Stimulated activated CD4-positive, alpha-beta T cell treated with anti-CD3 and anti-CD28 coated beads, Interleukin-4, amount 100 ng/mL, for 24 hours (primary cell): ENCODE data around the gene CACNA1G.
A peak's percentile ranks its signal among the peaks of the same experiment; 100 is the strongest.

Source experiments
- DNase-seq: peaks from one replicate; pipeline ENCODE4 v3.0.0-alpha.2; 2020

CACNA1G gene

DNA sequence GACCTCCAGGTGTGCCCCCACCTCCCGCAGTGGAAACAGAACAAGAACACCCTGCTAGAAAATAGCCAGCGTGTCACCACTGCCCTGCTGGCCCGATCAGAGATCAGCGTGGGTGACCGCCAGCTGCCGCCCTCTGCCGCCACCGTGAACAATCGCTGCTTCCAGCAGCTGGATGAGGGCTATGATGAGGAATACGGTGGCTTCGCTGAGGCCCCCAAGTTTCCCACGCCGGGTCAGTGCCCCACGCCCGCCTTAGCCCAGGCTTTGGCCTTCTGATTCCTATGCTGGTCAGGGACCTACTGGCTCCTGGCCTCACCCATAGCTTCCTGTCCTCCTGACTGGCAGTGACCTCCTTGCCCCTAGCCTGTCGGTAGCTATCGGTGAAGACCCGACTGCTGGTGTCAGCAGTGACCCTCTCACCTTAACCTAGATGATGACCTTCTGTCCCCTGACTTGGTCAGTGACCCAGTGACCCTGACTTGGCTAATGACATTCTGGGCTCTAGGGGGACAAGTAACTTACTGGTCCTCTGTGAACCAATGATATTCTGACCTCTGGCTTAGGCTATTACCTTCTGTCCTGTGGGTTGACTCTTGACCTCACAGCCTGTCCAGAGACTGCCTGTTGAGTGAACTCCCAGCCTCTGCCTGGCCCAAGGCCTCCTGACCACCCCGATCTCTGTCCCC, 11.1 kb upstream of the CACNA1G start:
- no peak for DNase-seq

DNA sequence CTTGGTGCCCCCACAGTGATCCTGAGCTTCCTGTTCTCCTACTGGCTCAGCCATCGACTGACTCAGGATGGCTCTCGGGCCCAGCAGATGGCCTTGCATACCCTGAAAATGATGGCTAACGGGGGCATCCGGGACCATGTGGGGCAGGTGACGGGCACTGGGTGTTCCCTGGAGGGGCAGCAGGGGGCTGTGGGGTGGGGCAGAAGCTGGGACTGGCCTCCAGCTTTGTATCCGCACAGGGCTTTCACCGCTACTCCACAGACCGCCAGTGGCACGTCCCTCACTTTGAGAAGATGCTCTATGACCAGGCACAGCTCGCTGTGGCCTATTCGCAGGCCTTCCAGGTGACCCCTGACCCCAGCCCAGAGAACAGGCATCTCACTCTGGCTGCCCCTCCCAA, 10.5 kb upstream of the CACNA1G start:
- no peak for DNase-seq

DNA sequence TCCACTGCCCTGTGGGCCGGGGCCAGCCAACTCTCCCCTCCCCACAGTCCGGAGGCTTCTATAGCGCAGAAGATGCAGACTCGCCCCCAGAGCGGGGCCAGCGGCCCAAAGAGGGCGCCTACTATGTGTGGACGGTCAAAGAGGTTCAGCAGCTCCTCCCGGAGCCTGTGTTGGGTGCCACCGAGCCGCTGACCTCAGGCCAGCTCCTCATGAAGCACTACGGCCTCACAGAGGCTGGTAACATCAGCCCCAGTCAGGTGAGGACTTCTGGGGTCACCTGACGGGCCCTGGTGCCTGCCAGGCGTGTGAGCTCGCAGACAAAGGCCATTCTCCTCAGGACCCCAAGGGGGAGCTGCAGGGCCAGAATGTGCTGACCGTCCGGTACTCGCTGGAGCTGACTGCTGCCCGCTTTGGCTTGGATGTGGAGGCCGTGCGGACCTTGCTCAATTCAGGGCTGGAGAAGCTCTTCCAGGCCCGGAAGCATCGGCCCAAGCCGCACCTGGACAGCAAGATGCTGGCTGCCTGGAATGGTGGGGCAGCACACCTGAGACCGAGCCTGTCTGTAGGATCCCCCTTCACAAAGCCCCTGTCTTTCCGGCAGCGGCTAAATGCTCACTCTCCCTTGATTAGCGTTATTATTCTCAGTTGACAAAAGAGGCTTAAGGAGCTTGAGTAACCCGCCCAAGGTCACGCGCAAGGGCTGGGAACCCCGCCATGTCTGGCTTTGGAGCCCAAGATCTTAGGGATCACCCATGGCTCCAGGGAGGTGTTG, 9.7 kb upstream of the CACNA1G start:
- no peak for DNase-seq

DNA sequence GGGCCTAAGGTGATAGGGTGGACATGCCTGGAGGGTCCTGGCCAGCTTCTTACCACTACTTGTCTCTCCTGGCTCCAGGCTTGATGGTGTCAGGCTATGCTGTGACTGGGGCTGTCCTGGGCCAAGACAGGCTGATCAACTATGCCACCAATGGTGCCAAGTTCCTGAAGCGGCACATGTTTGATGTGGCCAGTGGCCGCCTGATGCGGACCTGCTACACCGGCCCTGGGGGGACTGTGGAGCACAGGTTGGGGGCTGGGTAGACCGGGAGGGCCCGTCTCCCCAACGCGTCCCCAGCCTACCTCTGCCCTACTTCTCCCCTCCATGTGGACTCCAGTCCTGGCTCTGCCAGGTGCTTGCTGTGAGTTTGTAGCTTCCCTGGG, 9.1 kb upstream of the CACNA1G start:
- DNase-seq = no peak

GRCh38 chr17:50551884-50552283, 8.6 kb upstream of the CACNA1G start:
- no peak for DNase-seq

GRCh38 chr17:50554201-50554600, 6.3 kb upstream of the CACNA1G start:
- DNase-seq = no peak

DNA sequence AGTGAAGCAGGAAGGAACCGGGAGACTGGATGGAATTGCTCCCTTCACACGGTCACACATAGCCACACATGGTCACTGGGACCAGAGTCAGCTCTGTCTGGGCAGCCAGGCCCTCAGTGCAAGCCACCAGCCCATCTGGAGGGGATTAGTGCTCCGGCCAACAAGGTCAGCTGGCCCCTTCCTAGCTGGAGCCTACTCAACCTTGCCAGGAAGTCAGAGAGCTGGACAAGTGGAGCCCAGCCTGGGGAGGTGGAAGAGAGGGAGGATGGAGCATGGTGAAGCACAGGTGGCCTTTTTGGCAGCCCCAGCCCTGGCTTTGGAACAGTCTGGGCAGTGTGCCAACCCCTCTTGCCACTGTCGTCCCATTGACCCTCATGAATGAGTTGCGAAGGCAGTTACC, 3.7 kb upstream of the CACNA1G start:
- no peak for DNase-seq

DNA sequence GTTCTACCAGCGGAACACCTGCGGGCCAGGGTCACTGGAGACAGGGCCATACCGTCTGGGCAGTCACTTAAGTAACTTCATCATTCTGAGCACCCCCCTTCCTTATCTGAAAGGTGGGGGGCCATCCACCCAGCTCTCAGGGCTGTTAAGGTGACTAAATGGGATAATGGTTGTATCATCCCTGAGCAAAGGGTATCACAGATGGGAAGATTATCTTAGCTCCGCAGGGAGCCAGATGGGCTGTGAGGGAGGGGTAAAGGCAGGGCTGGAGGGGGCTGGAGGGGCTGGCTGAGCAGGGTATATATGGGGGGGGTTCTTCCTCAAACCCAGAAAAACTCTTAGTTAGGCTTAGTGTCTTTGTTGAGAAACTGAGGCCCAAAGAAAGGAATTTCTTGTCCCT, 2.9 kb upstream of the CACNA1G start:
- no peak for DNase-seq

DNA sequence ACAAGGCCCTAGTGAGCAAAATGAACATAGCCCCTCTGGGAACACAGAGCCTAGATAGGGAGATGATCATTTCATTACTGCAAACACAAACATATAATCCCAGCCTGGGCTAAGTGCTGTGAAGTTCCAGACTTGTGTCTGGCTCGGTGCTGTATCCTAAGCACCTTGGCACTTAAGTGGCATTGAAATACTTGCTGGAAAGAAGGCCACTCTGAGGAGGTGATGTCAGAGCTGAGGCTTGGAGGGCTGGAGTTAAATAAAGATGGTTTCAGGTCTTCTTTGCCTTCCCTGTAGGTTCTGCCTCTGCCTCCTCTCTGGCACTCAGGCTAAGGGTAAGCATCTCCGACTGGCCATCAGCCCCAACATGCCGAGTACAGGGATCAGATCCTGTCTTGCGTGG, 2.4 kb upstream of the CACNA1G start:
- no peak for DNase-seq

- DNase-seq = no peak
Measured at GRCh38 chr17:50558581-50558940, 2.0 kb upstream of the CACNA1G start.

DNA sequence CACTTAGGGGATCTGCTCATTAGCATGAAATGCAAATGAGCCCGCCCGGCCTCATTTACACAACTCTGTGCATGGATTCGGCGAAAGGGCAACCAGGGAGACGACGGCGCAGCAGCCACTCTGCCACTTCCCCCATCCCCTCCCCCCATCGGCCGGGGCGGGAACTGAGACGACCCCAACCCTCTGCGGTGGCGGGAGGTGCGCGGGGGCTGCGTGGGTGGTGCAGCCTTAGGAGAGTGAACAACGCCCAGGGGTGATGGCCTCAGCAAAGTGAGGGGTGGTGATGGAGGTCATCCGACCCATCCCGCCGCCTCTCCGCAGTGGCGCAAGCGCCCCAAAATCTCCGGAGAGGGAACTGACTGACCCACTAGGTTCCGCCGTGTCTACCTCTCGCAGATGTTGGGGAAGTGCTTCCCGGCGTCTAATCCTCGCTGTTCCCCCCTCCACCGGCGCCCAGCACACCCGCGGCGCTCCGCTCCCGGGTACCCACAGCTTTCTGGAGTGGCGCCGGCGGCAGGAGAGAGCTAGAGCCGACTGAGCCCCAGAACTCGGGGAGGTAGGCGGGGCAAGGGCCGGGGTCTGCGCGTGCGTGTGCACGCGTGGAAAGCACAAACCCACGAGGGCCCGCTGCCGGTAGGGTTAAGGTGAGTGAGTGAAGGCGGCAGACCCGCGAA, 1.4 kb upstream of the CACNA1G start:
- no peak for DNase-seq

DNA sequence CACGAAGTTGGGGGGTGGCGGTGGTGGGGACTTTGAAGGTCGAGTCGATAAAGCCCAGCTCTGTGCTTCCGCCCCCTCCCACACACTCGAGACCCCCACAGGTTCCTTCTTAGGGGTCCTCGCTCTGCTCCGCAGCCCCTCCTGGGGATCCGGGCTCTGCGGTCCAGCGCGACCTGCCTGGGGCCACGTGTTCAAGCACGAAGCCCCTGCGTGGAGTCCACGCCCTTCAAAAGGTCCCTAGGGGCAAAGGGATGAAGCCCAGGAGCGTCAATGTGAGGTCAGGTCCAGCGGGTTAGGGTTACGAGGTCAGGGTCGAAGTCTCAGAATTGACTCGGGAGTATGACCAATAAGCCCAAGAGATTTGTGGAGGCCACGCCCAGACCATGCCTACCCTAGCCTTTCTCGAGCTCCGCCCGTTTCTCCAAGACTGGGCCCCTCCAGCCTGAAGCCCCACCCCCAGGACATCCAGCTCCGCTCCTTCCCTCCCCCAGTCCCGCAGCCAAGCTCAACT, 786 bp upstream of the CACNA1G start:
- peak; percentile 37 for DNase-seq

DNA sequence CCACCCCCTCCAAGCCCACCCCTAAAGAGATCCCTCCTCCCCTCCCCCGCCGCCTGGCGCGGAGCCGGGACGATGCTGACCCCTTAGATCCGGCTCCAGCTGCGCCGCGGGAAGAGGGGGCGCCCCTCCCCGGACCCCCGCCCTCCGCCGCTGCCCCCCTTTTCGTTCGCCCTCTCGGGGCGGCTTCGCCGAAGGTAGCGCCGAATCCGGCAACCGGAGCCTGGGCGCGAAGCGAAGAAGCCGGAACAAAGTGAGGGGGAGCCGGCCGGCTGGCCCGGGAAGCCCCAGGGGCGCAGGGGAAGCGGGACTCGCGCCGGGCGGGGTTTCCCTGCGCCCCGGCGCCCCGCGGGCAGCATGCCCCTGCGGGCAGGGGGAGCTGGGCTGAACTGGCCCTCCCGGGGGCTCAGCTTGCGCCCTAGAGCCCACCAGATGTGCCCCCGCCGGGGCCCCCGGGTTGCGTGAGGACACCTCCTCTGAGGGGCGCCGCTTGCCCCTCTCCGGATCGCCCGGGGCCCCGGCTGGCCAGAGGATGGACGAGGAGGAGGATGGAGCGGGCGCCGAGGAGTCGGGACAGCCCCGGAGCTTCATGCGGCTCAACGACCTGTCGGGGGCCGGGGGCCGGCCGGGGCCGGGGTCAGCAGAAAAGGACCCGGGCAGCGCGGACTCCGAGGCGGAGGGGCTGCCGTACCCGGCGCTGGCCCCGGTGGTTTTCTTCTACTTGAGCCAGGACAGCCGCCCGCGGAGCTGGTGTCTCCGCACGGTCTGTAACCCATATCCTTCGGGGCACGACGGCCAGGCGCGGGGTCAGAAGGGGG, 623 bp downstream of the CACNA1G start:
- DNase-seq = no peak

- no peak for DNase-seq
Measured at GRCh38 chr17:50561746-50562141, 1.2 kb downstream of the CACNA1G start.

DNA sequence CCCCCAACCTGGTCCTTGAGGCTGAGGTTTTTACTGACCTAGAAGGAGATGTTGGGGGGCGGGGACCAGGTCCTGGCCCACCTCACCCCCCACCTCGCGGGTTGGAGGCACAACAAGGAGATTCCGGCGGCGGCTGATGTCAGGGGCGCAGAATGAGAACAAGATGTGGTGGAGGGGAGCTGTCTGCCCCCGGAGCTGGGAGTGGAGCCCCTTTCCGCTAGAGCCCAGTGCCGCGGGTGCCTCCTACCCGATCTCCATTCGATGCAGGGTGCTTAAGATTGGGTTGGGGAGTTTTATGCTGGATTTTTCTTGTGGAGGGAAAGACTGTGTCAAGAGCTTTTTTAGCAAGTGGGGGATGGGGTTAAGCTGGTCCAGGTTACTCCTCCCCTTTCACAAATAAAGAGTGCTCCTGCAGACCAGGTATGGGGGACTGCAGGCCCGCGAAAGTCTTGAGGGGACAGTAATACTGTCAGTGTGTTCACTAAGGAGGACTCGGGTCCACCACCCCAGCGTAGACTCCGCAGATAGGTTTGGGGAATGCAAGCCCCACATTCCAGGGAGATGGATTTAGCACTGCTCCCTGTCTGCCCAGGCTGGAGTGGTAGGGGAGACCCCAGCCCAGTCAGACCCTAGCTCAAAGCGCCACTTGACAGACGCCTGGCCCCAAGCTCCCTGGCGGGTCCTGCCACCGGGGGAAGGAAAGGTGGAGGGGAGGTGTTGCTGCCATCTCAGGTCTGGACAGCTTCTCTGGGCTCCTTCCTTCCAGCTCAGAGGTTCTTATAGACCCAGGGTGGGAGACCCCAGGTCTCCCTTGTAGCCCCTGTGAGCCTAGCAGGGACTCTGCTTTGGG, 2.0 kb downstream of the CACNA1G start:
- DNase-seq = no peak

GRCh38 chr17:50563092-50563511, 2.6 kb downstream of the CACNA1G start:
- no peak for DNase-seq

- DNase-seq = no peak
Measured at GRCh38 chr17:50564916-50565315, 4.4 kb downstream of the CACNA1G start.

DNA sequence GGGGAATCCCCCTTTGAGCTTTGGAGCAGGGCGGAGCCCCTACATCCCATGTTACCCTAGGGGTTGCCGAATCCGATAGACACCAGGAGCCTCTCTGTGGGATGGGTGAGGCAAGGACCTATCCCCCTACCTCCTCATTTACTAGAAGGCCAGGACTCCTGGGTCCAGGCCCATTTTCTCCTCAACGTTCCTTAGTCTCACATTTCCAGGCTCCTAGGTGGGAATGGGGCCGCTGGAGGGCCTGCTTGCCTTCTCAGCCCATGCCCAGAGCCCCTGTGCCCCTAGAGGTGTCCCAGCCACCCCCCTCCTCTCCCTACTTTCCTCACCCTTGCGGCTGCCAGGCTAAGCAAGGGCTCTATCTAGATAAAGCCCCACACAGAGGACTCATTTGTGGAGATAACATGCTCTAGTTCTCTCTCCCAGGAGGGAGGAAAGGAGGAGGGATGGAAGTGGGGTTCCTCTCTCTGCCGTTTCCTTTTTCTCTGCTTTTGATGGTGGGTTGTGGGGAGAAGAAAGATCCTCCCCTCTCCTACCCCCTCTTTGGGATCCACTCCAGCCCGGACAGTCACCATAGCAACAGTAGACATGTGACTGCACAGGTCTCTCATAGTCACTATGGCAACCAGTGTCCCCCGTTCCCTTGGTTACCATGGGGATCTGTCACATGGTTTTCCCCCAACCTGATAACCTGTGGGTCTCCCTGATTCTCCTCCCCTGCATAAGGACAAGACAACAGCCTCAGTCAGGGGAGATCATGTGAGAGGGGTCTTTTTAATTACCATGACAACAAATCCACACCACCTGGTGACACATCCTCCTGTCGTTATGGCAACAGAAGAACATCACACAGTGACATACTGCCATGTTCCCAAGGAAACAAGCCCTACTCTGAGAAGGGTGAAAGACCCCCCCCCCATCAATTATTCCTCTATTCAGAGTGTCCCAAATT, 5.2 kb downstream of the CACNA1G start:
- DNase-seq = no peak

DNA sequence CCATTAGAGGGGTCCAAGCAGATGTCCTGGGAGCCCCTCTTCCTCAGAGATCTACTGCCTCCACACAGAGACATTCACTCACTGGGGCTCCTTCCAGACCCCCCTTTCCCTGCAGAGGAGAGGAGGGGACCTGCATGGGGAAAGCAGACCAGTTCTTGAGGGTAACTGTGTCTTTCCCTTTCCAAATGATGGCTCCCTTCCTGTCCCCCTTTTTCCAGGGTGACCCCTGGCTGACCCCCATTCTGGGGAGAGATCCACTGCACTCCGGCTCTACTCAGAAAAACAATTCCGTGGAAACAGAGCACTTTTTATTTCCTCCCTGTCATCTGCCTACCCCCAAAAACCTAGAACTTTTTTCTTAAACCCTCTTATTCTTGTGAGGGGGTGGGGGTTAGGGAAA, 6.4 kb downstream of the CACNA1G start:
- DNase-seq = no peak

GRCh38 chr17:50568659-50569058, 8.1 kb downstream of the CACNA1G start:
- DNase-seq = no peak

DNA sequence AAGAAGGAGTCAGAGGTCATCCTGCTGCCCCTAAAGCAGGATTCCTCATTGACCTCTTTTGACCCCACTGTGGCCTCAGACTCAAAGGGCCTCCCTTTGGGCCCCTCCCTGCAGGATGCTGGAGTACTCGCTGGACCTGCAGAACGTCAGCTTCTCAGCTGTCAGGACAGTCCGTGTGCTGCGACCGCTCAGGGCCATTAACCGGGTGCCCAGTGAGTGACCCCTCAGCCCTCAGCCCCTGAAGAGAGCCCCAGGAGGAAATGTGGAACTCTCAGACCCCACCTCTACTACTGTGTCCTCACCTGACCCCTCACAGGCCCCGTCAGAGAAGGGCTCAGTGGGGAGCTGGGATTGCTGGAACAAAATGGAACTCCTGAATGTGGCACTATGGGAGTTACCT, 9.1 kb downstream of the CACNA1G start:
- no peak for DNase-seq
